IMR-90 (cell line): ENCODE measurements around the gene IGIP. TPM values are rescaled to one million over a fixed set of nuclear protein-coding genes. Genes with fewer than 3 reads are reported as not detected.

ENCODE experiments used
- ATAC-seq: fragments of 200-7000 bp; cut with Tn5 transposase; 2 replicates; pipeline ENCODE4 v1.9.1; 2020; ENCODE audit warnings: low read depth, mild to moderate bottlenecking, moderate library complexity
- BruUV-seq: library from RNA; stranded (reverse); fragments of 400-500 nt; replicated peaks from 2 replicates; lab custom pipeline; 2021; lab: Mats Ljungman, UMichigan
- CTCF ChIA-PET: fragments of 300-600 bp; formaldehyde crosslinking; extraction: SDS; loops from one replicate; lab custom pipeline; 2021; ENCODE audit warnings: antibody characterized with exemption; lab: Yijun Ruan, JAX
- POLR2A ChIA-PET: fragments of 300-600 bp; sonication (Branson Sonifier 250); formaldehyde crosslinking; loops from one replicate; lab custom pipeline; 2022; ENCODE audit warnings: antibody characterized with exemption; ENCODE audit not compliant: unreplicated experiment; lab: Charles Lee
- DNase-seq: peaks from one replicate; pipeline ENCODE4 v3.0.0; 2013
- H2AFZ ChIP-seq: replicated peaks from 2 replicates; pipeline ENCODE3; 2013; ENCODE audit warnings: low read length, mild to moderate bottlenecking; ENCODE audit not compliant: poor library complexity
- H2AK5ac ChIP-seq: 2 replicates; pipeline ENCODE4 v1.6.1; 2013; ENCODE audit warnings: low read depth, low read length, inconsistent platforms
- H2AK9ac ChIP-seq: replicated peaks from 2 replicates; pipeline ENCODE3; 2013; ENCODE audit warnings: mild to moderate bottlenecking, low read depth, low read length, moderate library complexity; ENCODE audit not compliant: poor library complexity
- H2BK120ac ChIP-seq: 2 replicates; pipeline ENCODE4 v1.6.1; 2013; ENCODE audit warnings: low read depth, low read length, inconsistent platforms
- H2BK15ac ChIP-seq: 3 replicates; pipeline ENCODE4 v1.6.1; 2013; ENCODE audit warnings: low read depth, low read length, inconsistent platforms
- H2BK20ac ChIP-seq: 2 replicates; pipeline ENCODE4 v1.6.1; 2013; ENCODE audit warnings: low read depth, mild to moderate bottlenecking, inconsistent platforms, low read length, moderate library complexity
- H2BK5ac ChIP-seq: 2 replicates; pipeline ENCODE4 v1.6.1; 2013; ENCODE audit warnings: mild to moderate bottlenecking, low read depth, low read length, inconsistent platforms; ENCODE audit not compliant: poor library complexity, severe bottlenecking
- H3K14ac ChIP-seq: replicated peaks from 2 replicates; pipeline ENCODE4 v1.6.1; 2013; ENCODE audit warnings: low read depth, low read length, inconsistent platforms
- H3K18ac ChIP-seq: 2 replicates; pipeline ENCODE4 v1.6.1; 2013; ENCODE audit warnings: low read depth, low read length, control low read depth
- H3K23ac ChIP-seq: 2 replicates; pipeline ENCODE4 v1.6.1; 2013; ENCODE audit warnings: low read depth, low read length, inconsistent platforms
- H3K27ac ChIP-seq: 2 replicates; pipeline ENCODE4 v1.5.1; 2013; ENCODE audit warnings: mild to moderate bottlenecking, control low read depth, low read length; ENCODE audit not compliant: insufficient read depth
- H3K27me3 ChIP-seq: 2 replicates; pipeline ENCODE4 v1.6.1; 2013; ENCODE audit warnings: low read length; ENCODE audit not compliant: control insufficient read depth, insufficient read depth
- H3K36me3 ChIP-seq: 2 replicates; pipeline ENCODE4 v1.6.1; 2013; ENCODE audit warnings: low read length, mixed read lengths; ENCODE audit not compliant: control insufficient read depth, insufficient read depth
- H3K4ac ChIP-seq: 2 replicates; pipeline ENCODE4 v1.6.1; 2013; ENCODE audit warnings: low read depth, low read length, inconsistent platforms
- H3K4me1 ChIP-seq: 2 replicates; pipeline ENCODE4 v1.6.1; 2013; ENCODE audit warnings: low read length, mixed read lengths; ENCODE audit not compliant: control insufficient read depth, insufficient read depth
- H3K4me2 ChIP-seq: 2 replicates; pipeline ENCODE4 v1.6.1; 2013; ENCODE audit warnings: low read depth, mild to moderate bottlenecking, control low read depth, low read length, moderate library complexity
- H3K4me3 ChIP-seq: 2 replicates; pipeline ENCODE4 v1.5.1; 2013; ENCODE audit warnings: low read depth, mild to moderate bottlenecking, control low read depth, low read length, moderate library complexity; ENCODE audit not compliant: insufficient read depth
- H3K56ac ChIP-seq: 2 replicates; pipeline ENCODE4 v1.6.1; 2013; ENCODE audit warnings: low read length, inconsistent platforms; ENCODE audit not compliant: insufficient read depth; ENCODE audit errors: extremely low read depth
- H3K79me1 ChIP-seq, 2 experiments: 2 replicates each; pipeline ENCODE4 v1.6.1; 2013; ENCODE audit warnings: low read length in 2 of 2, inconsistent platforms in 1 of 2, low read depth in 1 of 2
- H3K9ac ChIP-seq: 2 replicates; pipeline ENCODE4 v1.6.1; 2013; ENCODE audit warnings: low read depth, low read length, control low read depth
- H3K9me1 ChIP-seq: 2 replicates; pipeline ENCODE4 v1.6.1; 2013; ENCODE audit warnings: low read length, inconsistent platforms; ENCODE audit not compliant: insufficient read depth
- H3K9me3 ChIP-seq: 2 replicates; pipeline ENCODE4 v1.6.1; 2013; ENCODE audit warnings: low read length; ENCODE audit not compliant: control insufficient read depth, insufficient read depth
- H4K20me1 ChIP-seq: 2 replicates; pipeline ENCODE4 v1.6.1; 2013; ENCODE audit warnings: low read length, inconsistent platforms; ENCODE audit not compliant: insufficient read depth
- H4K5ac ChIP-seq: 2 replicates; pipeline ENCODE4 v1.6.1; 2013; ENCODE audit warnings: mild to moderate bottlenecking, low read depth, low read length, control low read depth
- H4K8ac ChIP-seq, 2 experiments: 2 replicates each; pipeline ENCODE4 v1.6.1; 2013; ENCODE audit warnings: low read depth in 2 of 2, low read length in 2 of 2, control low read depth in 1 of 2, inconsistent platforms in 1 of 2
- H4K91ac ChIP-seq: 2 replicates; pipeline ENCODE4 v1.6.1; 2013; ENCODE audit warnings: low read depth, low read length, inconsistent platforms; ENCODE audit not compliant: insufficient read depth
- BHLHE40 ChIP-seq: fragments of 150-350 bp; IDR thresholded peaks from 2 replicates; pipeline ENCODE4 v1.6.1; 2016; ENCODE audit warnings: mild to moderate bottlenecking, low read depth, low read length
- CEBPB ChIP-seq: IDR thresholded peaks from 2 replicates; pipeline ENCODE4 v1.6.1; 2012; ENCODE audit warnings: low read depth, low read length, improper control_type of control experiment
- CHD1 ChIP-seq: IDR thresholded peaks from 2 replicates; pipeline ENCODE4 v1.6.1; 2012; ENCODE audit warnings: low read depth, low read length, improper control_type of control experiment
- ELK1 ChIP-seq: fragments of 150-350 bp; IDR thresholded peaks from 2 replicates; pipeline ENCODE4 v1.6.1; 2016; ENCODE audit warnings: low read depth, mild to moderate bottlenecking, low read length, moderate library complexity, borderline replicate concordance
- FOS ChIP-seq: fragments of 150-350 bp; IDR thresholded peaks from 2 replicates; pipeline ENCODE4 v1.6.1; 2016; ENCODE audit warnings: low read depth, low read length
- MAFK ChIP-seq: IDR thresholded peaks from 2 replicates; pipeline ENCODE4 v1.6.1; 2012; ENCODE audit warnings: low read depth, low read length, improper control_type of control experiment
- MAZ ChIP-seq: IDR thresholded peaks from 2 replicates; pipeline ENCODE4 v1.6.1; 2012; ENCODE audit warnings: low read depth, mild to moderate bottlenecking, low read length, improper control_type of control experiment, moderate library complexity, borderline replicate concordance
- NFE2L2 ChIP-seq: fragments of 150-350 bp; IDR thresholded peaks from 2 replicates; pipeline ENCODE4 v1.6.1; 2016; ENCODE audit warnings: low read depth, mild to moderate bottlenecking, low read length
- POLR2A ChIP-seq: IDR thresholded peaks from 2 replicates; pipeline ENCODE4 v1.6.1; 2012; ENCODE audit warnings: mild to moderate bottlenecking, low read depth, low read length
- RAD21 ChIP-seq: IDR thresholded peaks from 2 replicates; pipeline ENCODE4 v1.6.1; 2012; ENCODE audit warnings: low read length, improper control_type of control experiment
- RCOR1 ChIP-seq: IDR thresholded peaks from 2 replicates; pipeline ENCODE4 v1.6.1; 2012; ENCODE audit warnings: mild to moderate bottlenecking, low read length, improper control_type of control experiment; ENCODE audit not compliant: insufficient replicate concordance
- RFX5 ChIP-seq: IDR thresholded peaks from 2 replicates; pipeline ENCODE4 v1.8.0; 2012; ENCODE audit warnings: low read depth, mild to moderate bottlenecking, low read length, moderate library complexity
- SMC3 ChIP-seq: fragments of 150-350 bp; IDR thresholded peaks from 2 replicates; pipeline ENCODE4 v1.6.1; 2016; ENCODE audit warnings: low read depth, mild to moderate bottlenecking, antibody characterized with exemption, low read length, moderate library complexity
- USF2 ChIP-seq: fragments of 150-350 bp; IDR thresholded peaks from 2 replicates; pipeline ENCODE4 v1.6.1; 2017; ENCODE audit warnings: mild to moderate bottlenecking, antibody characterized with exemption, low read length, low read depth
- WGBS, 2 experiments: methylation state at CpG; one replicate each; pipeline versions ENCODE4 v1.1.5 to v1.1.7; 2013; ENCODE audit warnings: missing lambda C conversion rate in 2 of 2; ENCODE audit not compliant: insufficient read length in 1 of 2; ENCODE audit errors: extremely low coverage in 2 of 2; 5-methylcytosine and 5-hydroxymethylcytosine counted together
- dilution Hi-C: fragments of 300-500 bp; cut with HindIII; formaldehyde crosslinking; loops from one replicate; pipeline ENCODE4 v1.14.3; 2018; ENCODE audit warnings: low sequenced_read_pairs; ENCODE audit not compliant: unreplicated experiment
- in situ Hi-C: fragments of 300-500 bp; cut with MboI; formaldehyde crosslinking; loops from 3 replicates; pipeline ENCODE4 v1.14.3; 2019; ENCODE audit warnings: low sequenced_read_pairs, inconsistent platforms, mixed read lengths
- intact Hi-C: fragments of 100-400 bp; cut with micrococcal nuclease; formaldehyde crosslinking; loops from 2 replicates; pipeline ENCODE4 v1.10.0; 2022
- polyA plus RNA-seq, 3 experiments: library from polyadenylated mRNA; depleted of rRNA; stranded (reverse); fragments of >200 nt; gene quantifications; 2 replicates each; pipeline ENCODE4 v1.2.3, GENCODE V29; 2012; ENCODE audit warnings: low replicate concordance in 1 of 3
- total RNA-seq: library from RNA; depleted of rRNA; stranded (reverse); fragments of >200 nt; gene quantifications from 2 replicates; pipeline ENCODE4 v1.2.3, GENCODE V29; 2012
- TF ChIP-seq, protein P1 (sequence below): conservative IDR thresholded peaks from 2 replicates; pipeline ENCODE4 v1.5.1; 2012; ENCODE audit warnings: mild to moderate bottlenecking, low read depth, low read length, improper control_type of control experiment

Gene IGIP
- total and polyA plus RNA-seq, 2 of the 4 experiments (the other 2 are of a cell fraction), result 1.2 to 5.0 TPM

- Histone ChIP-seq H3K9me1 (no peaks in the 10 kb centered on the region), H4K91ac (no peak overlapping the region), H2BK15ac (no peak overlapping the region), H3K27ac (no peak overlapping the region), H4K20me1 (no peaks in the 10 kb centered on the region), H3K4me1 (no peaks in the 10 kb centered on the region), H3K36me3 (no peaks in the 10 kb centered on the region), H3K4me2 (no peak overlapping the region), H2AK9ac (no peak overlapping the region), H3K18ac (no peak overlapping the region), H3K27me3 (no peaks in the 10 kb centered on the region), H3K4ac (no peak overlapping the region), H2BK5ac (no peak overlapping the region), H2BK20ac (no peak overlapping the region), H3K23ac (no peak overlapping the region), H2AK5ac (no peak overlapping the region), H2BK120ac (no peak overlapping the region), H3K9me3 (no peaks in the 10 kb centered on the region), H3K14ac (no peak overlapping the region), H3K56ac (no peak overlapping the region), H4K8ac (no peak overlapping the region), H2AFZ (no peak overlapping the region), H3K9ac (no peak overlapping the region), H3K4me3 (no peak overlapping the region), H3K79me1 (no peaks in the 10 kb centered on the region), H4K5ac (no peak overlapping the region)
- no TSS peak for BruUV-seq
- CTCF ChIA-PET, result no interaction called here
- WGBS, 2 experiments, result no CpG with 5 or more reads among the region's 4 CpGs
- TF ChIP-seq ELK1, result no peak
- TF ChIP-seq MAZ, result no peak
- TF ChIP-seq SMC3, result no peak
- no peak for TF ChIP-seq FOS
- TF ChIP-seq, protein P1, sequence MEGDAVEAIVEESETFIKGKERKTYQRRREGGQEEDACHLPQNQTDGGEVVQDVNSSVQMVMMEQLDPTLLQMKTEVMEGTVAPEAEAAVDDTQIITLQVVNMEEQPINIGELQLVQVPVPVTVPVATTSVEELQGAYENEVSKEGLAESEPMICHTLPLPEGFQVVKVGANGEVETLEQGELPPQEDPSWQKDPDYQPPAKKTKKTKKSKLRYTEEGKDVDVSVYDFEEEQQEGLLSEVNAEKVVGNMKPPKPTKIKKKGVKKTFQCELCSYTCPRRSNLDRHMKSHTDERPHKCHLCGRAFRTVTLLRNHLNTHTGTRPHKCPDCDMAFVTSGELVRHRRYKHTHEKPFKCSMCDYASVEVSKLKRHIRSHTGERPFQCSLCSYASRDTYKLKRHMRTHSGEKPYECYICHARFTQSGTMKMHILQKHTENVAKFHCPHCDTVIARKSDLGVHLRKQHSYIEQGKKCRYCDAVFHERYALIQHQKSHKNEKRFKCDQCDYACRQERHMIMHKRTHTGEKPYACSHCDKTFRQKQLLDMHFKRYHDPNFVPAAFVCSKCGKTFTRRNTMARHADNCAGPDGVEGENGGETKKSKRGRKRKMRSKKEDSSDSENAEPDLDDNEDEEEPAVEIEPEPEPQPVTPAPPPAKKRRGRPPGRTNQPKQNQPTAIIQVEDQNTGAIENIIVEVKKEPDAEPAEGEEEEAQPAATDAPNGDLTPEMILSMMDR, result no peak
- TF ChIP-seq RFX5, result no peak
- no peak for TF ChIP-seq BHLHE40
- no peak for TF ChIP-seq RCOR1
- TF ChIP-seq RAD21, result no peak
- no peak for TF ChIP-seq CEBPB
- TF ChIP-seq MAFK, result no peak
- TF ChIP-seq NFE2L2, result no peak
- no peak for TF ChIP-seq CHD1
- TF ChIP-seq POLR2A, result no peak
- no peak for TF ChIP-seq USF2
- dilution Hi-C loops, result no loop called here
- in situ Hi-C loops, result loop anchor here (5.0 to 10.0 kb wide), 2 partner anchors 94 to 381 kb away; no protein-coding TSS in a partner anchor
- POLR2A ChIA-PET, result no interaction called here
- intact Hi-C loops, result no loop called here
- no peak for ATAC-seq
- DNase-seq, result no peak
These were observed 40.2 kb downstream of the IGIP start for GRCh38 chr5:140165923-140166270.
